Measurements from ENCODE around the gene MAP1LC3B. TPM values are rescaled to one million over a fixed set of nuclear protein-coding genes. Genes with fewer than 3 reads are reported as not detected.

MAP1LC3B gene
- total and polyA plus RNA-seq, 2 donors (not counting 1 experiment from before 2014, with no cell fraction given), result 72.7 to 75.8 TPM

- no peak overlapping the region for H3K4me3 ChIP-seq (ENCODE audit: control extremely low read depth in 1 of 5, extremely low read depth in 1 of 5, insufficient read depth in 1 of 5, low read depth in 2 of 5, low read length in 4 of 5)
- H3K4me1 ChIP-seq (ENCODE audit: control insufficient read depth in 2 of 2, insufficient read depth in 2 of 2, low read length in 2 of 2), result no peaks in the 10 kb centered on the region
- no peaks in the 10 kb centered on the region for H3K27me3 ChIP-seq (replicated peaks in 1 of 4; ENCODE audit: control extremely low read depth in 1 of 4, control insufficient read depth in 3 of 4, insufficient read depth in 4 of 4, low read length in 3 of 4)
- H3K9me3 ChIP-seq (ENCODE audit: control extremely low read depth in 1 of 3, control insufficient read depth in 2 of 3, insufficient read depth in 1 of 3, low read length in 2 of 3), result peaks cover 0 to 5% (median 0%) of the 10 kb centered on the region in 3 donors
- no peaks in the 10 kb centered on the region for H3K9me3 Mint-ChIP-seq (ENCODE audit: insufficient read depth)
- WGBS (ENCODE audit: insufficient coverage), result 94% methylated on average over 8 of the region's 8 CpGs
- ATAC-seq (ENCODE audit: low read depth) (no peak), DNase-seq (no peak)
- H3K9ac ChIP-seq (ENCODE audit: low read length), result no peak overlapping the region
- no peaks in the 10 kb centered on the region for H3K27me3 Mint-ChIP-seq
- H2AFZ ChIP-seq (ENCODE audit: insufficient read depth, low read depth, low read length, poor library complexity, severe bottlenecking), result no peak overlapping the region
- ChIA-PET CTCF (no interaction called here), POLR2A (no interaction called here)
- TF ChIP-seq EZH2 (IDR thresholded peaks at IDR 0.05; ENCODE audit: borderline replicate concordance, insufficient read depth, low read depth, low read length, poor library complexity, severe bottlenecking), result no peak
- TF ChIP-seq, protein P1, sequence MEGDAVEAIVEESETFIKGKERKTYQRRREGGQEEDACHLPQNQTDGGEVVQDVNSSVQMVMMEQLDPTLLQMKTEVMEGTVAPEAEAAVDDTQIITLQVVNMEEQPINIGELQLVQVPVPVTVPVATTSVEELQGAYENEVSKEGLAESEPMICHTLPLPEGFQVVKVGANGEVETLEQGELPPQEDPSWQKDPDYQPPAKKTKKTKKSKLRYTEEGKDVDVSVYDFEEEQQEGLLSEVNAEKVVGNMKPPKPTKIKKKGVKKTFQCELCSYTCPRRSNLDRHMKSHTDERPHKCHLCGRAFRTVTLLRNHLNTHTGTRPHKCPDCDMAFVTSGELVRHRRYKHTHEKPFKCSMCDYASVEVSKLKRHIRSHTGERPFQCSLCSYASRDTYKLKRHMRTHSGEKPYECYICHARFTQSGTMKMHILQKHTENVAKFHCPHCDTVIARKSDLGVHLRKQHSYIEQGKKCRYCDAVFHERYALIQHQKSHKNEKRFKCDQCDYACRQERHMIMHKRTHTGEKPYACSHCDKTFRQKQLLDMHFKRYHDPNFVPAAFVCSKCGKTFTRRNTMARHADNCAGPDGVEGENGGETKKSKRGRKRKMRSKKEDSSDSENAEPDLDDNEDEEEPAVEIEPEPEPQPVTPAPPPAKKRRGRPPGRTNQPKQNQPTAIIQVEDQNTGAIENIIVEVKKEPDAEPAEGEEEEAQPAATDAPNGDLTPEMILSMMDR (IDR thresholded peaks at IDR 0.05), result no peak
- H3K36me3 ChIP-seq (replicated peaks in 1 of 2; ENCODE audit: control extremely low read depth in 1 of 2, control insufficient read depth in 1 of 2, extremely low read depth in 1 of 2, insufficient read depth in 2 of 2, low read length in 1 of 2), result no peaks in the 10 kb centered on the region
- no peaks in the 10 kb centered on the region for H3K4me1 Mint-ChIP-seq
- intact Hi-C loops (cut with micrococcal nuclease), result no loop called here
- H3K4me2 ChIP-seq (replicated peaks; ENCODE audit: low read depth, low read length, poor library complexity, severe bottlenecking), result no peak overlapping the region
- H3K27ac ChIP-seq (ENCODE audit: low read length in 2 of 2), result no peak overlapping the region
- H3K27ac Mint-ChIP-seq, result no peak overlapping the region
- H4K20me1 ChIP-seq (ENCODE audit: control insufficient read depth, insufficient read depth, low read length, poor library complexity, severe bottlenecking), result no peaks in the 10 kb centered on the region
- no peaks in the 10 kb centered on the region for H3K79me2 ChIP-seq (ENCODE audit: control insufficient read depth, insufficient read depth, low read length)
- no peak overlapping the region for H3K4me3 Mint-ChIP-seq
These were observed 50.9 kb downstream of the MAP1LC3B start for GRCh38 chr16:87443016-87443415.

DNA sequence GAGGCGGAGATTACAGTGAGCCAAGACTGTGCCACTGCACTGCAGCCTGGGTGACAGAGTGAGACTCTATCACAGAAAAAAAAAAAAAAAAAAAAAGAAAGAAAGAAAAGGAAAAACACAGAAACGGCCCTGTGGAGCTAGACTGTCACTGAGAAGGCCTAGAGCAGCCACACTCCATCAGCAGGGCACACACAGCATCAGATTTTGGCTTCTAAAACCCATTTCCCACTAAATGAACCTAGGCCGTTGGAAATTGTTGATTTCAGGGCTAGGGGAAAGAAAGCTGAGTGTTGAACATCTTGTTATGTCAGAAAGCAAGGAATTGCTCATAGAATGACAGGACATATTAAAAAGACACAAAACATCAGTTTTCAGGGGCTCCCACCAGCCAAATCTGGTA is 51.8 kb downstream of the MAP1LC3B start:
- DNase-seq, result no peak
- Histone ChIP-seq H2AFZ (ENCODE audit: insufficient read depth, low read depth, low read length, poor library complexity, severe bottlenecking) (no peak overlapping the region), H3K4me3 (ENCODE audit: control extremely low read depth in 1 of 5, extremely low read depth in 1 of 5, insufficient read depth in 1 of 5, low read depth in 2 of 5, low read length in 4 of 5) (no peak overlapping the region), H3K27ac (ENCODE audit: low read length in 2 of 2) (no peak overlapping the region), H3K36me3 (replicated peaks in 1 of 2; ENCODE audit: control extremely low read depth in 1 of 2, control insufficient read depth in 1 of 2, extremely low read depth in 1 of 2, insufficient read depth in 2 of 2, low read length in 1 of 2) (no peaks in the 10 kb centered on the region), H3K27me3 (replicated peaks in 1 of 4; ENCODE audit: control extremely low read depth in 1 of 4, control insufficient read depth in 3 of 4, insufficient read depth in 4 of 4, low read length in 3 of 4) (no peaks in the 10 kb centered on the region), H3K4me1 (ENCODE audit: control insufficient read depth in 2 of 2, insufficient read depth in 2 of 2, low read length in 2 of 2) (no peaks in the 10 kb centered on the region), H3K9me3 (ENCODE audit: control extremely low read depth in 1 of 3, control insufficient read depth in 2 of 3, insufficient read depth in 1 of 3, low read length in 2 of 3) (peaks cover 0 to 5% (median 0%) of the 10 kb centered on the region in 3 donors), H3K4me2 (replicated peaks; ENCODE audit: low read depth, low read length, poor library complexity, severe bottlenecking) (no peak overlapping the region), H3K9ac (ENCODE audit: low read length) (no peak overlapping the region), H3K79me2 (ENCODE audit: control insufficient read depth, insufficient read depth, low read length) (no peaks in the 10 kb centered on the region), H4K20me1 (ENCODE audit: control insufficient read depth, insufficient read depth, low read length, poor library complexity, severe bottlenecking) (no peaks in the 10 kb centered on the region)
- no peak for ATAC-seq (ENCODE audit: low read depth)
- H3K9me3 Mint-ChIP-seq (ENCODE audit: insufficient read depth), result no peaks in the 10 kb centered on the region
- H3K4me3 Mint-ChIP-seq, result no peak overlapping the region
- intact Hi-C loops (cut with micrococcal nuclease), result no loop called here
- no peak overlapping the region for H3K27ac Mint-ChIP-seq
- H3K4me1 Mint-ChIP-seq, result no peaks in the 10 kb centered on the region
- POLR2A ChIA-PET, result no interaction called here
- TF ChIP-seq, protein P1 (IDR thresholded peaks at IDR 0.05), result no peak
- no CpG with 5 or more reads among the region's 3 CpGs for WGBS (ENCODE audit: insufficient coverage)
- CTCF ChIA-PET, result interaction anchor here (0.7 kb wide), 1 partner anchor 1828 kb away, joined by 5 read pairs; no protein-coding TSS in a partner anchor
- H3K27me3 Mint-ChIP-seq, result no peaks in the 10 kb centered on the region

All from B cell (primary cell).